HEK293T (cell line): ENCODE data around the gene SIGLEC5.

Experiments
- BHLHE40 ChIP-seq: fragments of 450-650 bp; IDR thresholded peaks from 2 replicates; pipeline ENCODE4 v1.6.1; 2016; ENCODE audit warnings: mild to moderate bottlenecking, moderate library complexity, borderline replicate concordance
- CTBP1 ChIP-seq: fragments of 450-650 bp; IDR thresholded peaks from 2 replicates; pipeline ENCODE4 v1.6.1; 2016; ENCODE audit warnings: borderline replicate concordance
- ELF4 ChIP-seq: fragments of 450-650 bp; IDR thresholded peaks from 2 replicates; pipeline ENCODE4 v1.6.1; 2017; ENCODE audit warnings: antibody characterized with exemption
- FOXA1 ChIP-seq: fragments of 450-650 bp; IDR thresholded peaks from 2 replicates; pipeline ENCODE4 v1.6.1; 2016; ENCODE audit warnings: mild to moderate bottlenecking
- NFRKB ChIP-seq: fragments of 450-650 bp; IDR thresholded peaks from 2 replicates; pipeline ENCODE4 v1.6.1; 2016; ENCODE audit warnings: mild to moderate bottlenecking, moderate library complexity
- SP1 ChIP-seq: fragments of 450-650 bp; IDR thresholded peaks from 2 replicates; pipeline ENCODE4 v1.6.1; 2017
- SUZ12 ChIP-seq: fragments of 450-650 bp; IDR thresholded peaks from 2 replicates; pipeline ENCODE4 v1.6.1; 2016; ENCODE audit warnings: mild to moderate bottlenecking

DNA sequence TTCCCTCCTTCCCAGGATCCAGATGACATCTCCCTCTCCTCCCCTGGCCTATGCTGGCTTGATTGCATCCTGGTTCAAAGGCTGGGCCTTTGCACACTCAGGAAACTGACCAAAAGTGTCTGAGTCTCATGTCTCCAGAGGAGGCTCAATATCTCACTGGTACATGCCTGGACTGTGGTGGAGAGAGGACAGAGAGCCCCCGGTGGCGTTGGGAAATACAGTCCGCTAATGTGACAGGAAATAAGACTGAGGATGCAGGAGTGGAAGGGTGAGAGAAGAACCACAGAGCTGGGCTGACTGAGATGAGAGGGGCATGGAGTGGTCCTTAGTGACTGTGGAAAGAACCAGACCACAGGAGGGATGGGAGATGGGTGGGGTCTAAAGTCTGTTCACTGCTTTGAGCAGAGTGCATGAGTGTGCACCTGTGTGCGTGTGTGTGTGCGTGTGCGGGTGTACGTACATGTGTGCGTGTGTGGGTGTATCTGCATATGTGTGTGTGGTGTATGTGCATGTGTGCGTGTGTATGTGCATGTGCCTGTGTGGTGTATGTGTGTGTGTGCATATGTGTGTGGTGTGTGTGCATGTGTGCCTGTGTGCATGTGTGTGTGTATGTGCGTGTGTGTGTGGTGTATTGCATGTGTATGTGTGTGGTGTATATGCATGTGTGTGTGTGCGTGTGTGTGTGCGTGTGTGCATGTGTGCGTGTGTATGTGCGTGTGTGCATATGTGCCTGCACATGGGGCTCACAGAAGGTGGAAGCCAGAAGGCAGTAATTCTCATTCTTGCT, 1.9 kb downstream of the SIGLEC5 start:
- TF ChIP-seq SP1 (no peak), FOXA1 (no peak), ELF4 (no peak), SUZ12 (no peak), BHLHE40 (no peak), CTBP1 (no peak), NFRKB (no peak)
